MCF 10A (cell line): ENCODE results near the gene MST1. TPM values are rescaled to one million over a fixed set of nuclear protein-coding genes. Genes with fewer than 3 reads are reported as not detected.

ENCODE experiments used
- BruUV-seq: library from RNA; stranded (reverse); fragments of 400-500 nt; replicated peaks from 2 replicates; lab custom pipeline; 2021; lab: Mats Ljungman, UMichigan
- CTCF ChIA-PET: fragments of 300-600 bp; sonication (Branson Sonifier 250); formaldehyde crosslinking; extraction: SDS; loops from one replicate; lab custom pipeline; 2021; ENCODE audit warnings: antibody characterized with exemption, inconsistent platforms; lab: Yijun Ruan, JAX
- POLR2A ChIA-PET: fragments of 300-600, 350-650 bp; sonication (Branson Sonifier 250); formaldehyde crosslinking; extraction: SDS; loops from one replicate; lab custom pipeline; 2020; ENCODE audit warnings: antibody characterized with exemption, inconsistent platforms; lab: Yijun Ruan, JAX
- DNase-seq: peaks from one replicate; pipeline ENCODE4 v3.0.0-alpha.2; 2018; ENCODE audit not compliant: unreplicated experiment
- H3K27ac Mint-ChIP-seq: one replicate; pipeline ENCODE4 v1.8.0; 2022; ENCODE audit warnings: mild to moderate bottlenecking, low read depth, mixed read lengths; ENCODE audit not compliant: unreplicated experiment
- H3K27me3 Mint-ChIP-seq: one replicate; pipeline ENCODE4 v1.8.0; 2022; ENCODE audit warnings: mixed read lengths; ENCODE audit not compliant: insufficient read depth, unreplicated experiment
- H3K36me3 Mint-ChIP-seq: one replicate; pipeline ENCODE4 v1.8.0; 2022; ENCODE audit warnings: mild to moderate bottlenecking, moderate library complexity, mixed read lengths; ENCODE audit not compliant: insufficient read depth, unreplicated experiment
- H3K4me1 Mint-ChIP-seq: one replicate; pipeline ENCODE4 v1.8.0; 2022; ENCODE audit warnings: mixed read lengths; ENCODE audit not compliant: insufficient read depth, unreplicated experiment
- H3K4me3 Mint-ChIP-seq: one replicate; pipeline ENCODE4 v1.8.0; 2022; ENCODE audit warnings: mild to moderate bottlenecking, moderate library complexity, mixed read lengths; ENCODE audit not compliant: unreplicated experiment
- H3K9me3 Mint-ChIP-seq: one replicate; pipeline ENCODE4 v1.8.0; 2022; ENCODE audit warnings: mixed read lengths; ENCODE audit not compliant: unreplicated experiment
- CTCF ChIP-seq: fragments of 200-600 bp; IDR thresholded peaks from one replicate; pipeline ENCODE4 v1.8.0; 2022; ENCODE audit warnings: antibody characterized with exemption, mild to moderate bottlenecking; ENCODE audit not compliant: unreplicated experiment
- intact Hi-C: fragments of 100-400 bp; cut with micrococcal nuclease; formaldehyde crosslinking; loops from 2 replicates; pipeline ENCODE4 v1.14.1; 2022
- total RNA-seq: library from RNA; stranded (reverse); gene quantifications from 2 replicates; pipeline ENCODE4 v1.2.3, GENCODE V29; 2022

The MST1 gene
- total RNA-seq, 1 experiment from 2014 or later: 18.2 TPM

GRCh38 chr3:49646236-49646635, 43.0 kb downstream of the MST1 start:
- H3K4me1 Mint-ChIP-seq: no peaks in the 10 kb centered on the region
- DNase-seq: no peak
- ChIA-PET CTCF (no interaction called here), POLR2A (interaction anchor here (0.6 kb wide), 1 partner anchor 85 kb away, joined by 3 read pairs; no protein-coding TSS in a partner anchor)
- no TSS peak for BruUV-seq
- no peak overlapping the region for H3K27ac Mint-ChIP-seq
- H3K36me3 Mint-ChIP-seq: no peaks in the 10 kb centered on the region
- intact Hi-C loops: no loop called here
- H3K27me3 Mint-ChIP-seq: no peaks in the 10 kb centered on the region
- no peaks in the 10 kb centered on the region for H3K9me3 Mint-ChIP-seq
- H3K4me3 Mint-ChIP-seq: no peak overlapping the region
- no peak for TF ChIP-seq CTCF

GRCh38 chr3:49644684-49645083, 44.6 kb downstream of the MST1 start:
- ChIA-PET POLR2A (interaction anchor here (0.6 kb wide), 1 partner anchor 16 kb away, joined by 3 read pairs; no protein-coding TSS in a partner anchor), CTCF (interaction anchor here (0.7 kb wide), 1 partner anchor 27 kb away, joined by 3 read pairs; no protein-coding TSS in a partner anchor)
- no peak overlapping the region for H3K27ac Mint-ChIP-seq
- TF ChIP-seq CTCF: no peak
- BruUV-seq: no TSS peak
- H3K36me3 Mint-ChIP-seq: no peaks in the 10 kb centered on the region
- no peaks in the 10 kb centered on the region for H3K4me1 Mint-ChIP-seq
- intact Hi-C loops: no loop called here
- H3K27me3 Mint-ChIP-seq: no peaks in the 10 kb centered on the region
- no peak for DNase-seq
- no peak overlapping the region for H3K4me3 Mint-ChIP-seq
- no peaks in the 10 kb centered on the region for H3K9me3 Mint-ChIP-seq

GRCh38 chr3:49642708-49643145, 46.5 kb downstream of the MST1 start:
- no TSS peak for BruUV-seq
- Mint-ChIP-seq H3K9me3 (no peaks in the 10 kb centered on the region), H3K4me3 (no peak overlapping the region), H3K36me3 (no peaks in the 10 kb centered on the region), H3K4me1 (peaks cover 9% of the 10 kb centered on the region), H3K27me3 (no peaks in the 10 kb centered on the region), H3K27ac (no peak overlapping the region)
- no peak for TF ChIP-seq CTCF
- DNase-seq: no peak
- ChIA-PET POLR2A (interaction anchor here (0.8 to 1.0 kb wide), 2 partner anchors 15 to 27 kb away, joined by 3 read pairs; no protein-coding TSS in a partner anchor), CTCF (interaction anchor here (0.6 to 1.5 kb wide), 3 partner anchors 29 to 158 kb away, joined by 3 read pairs; no protein-coding TSS in a partner anchor)
- intact Hi-C loops: no loop called here

GRCh38 chr3:49641921-49642707, 47.2 kb downstream of the MST1 start:
- CTCF ChIA-PET: interaction anchor here (0.7 to 1.5 kb wide), 2 partner anchors 30 to 102 kb away, joined by 3 read pairs; no protein-coding TSS in a partner anchor
- Mint-ChIP-seq H3K9me3 (no peaks in the 10 kb centered on the region), H3K27ac (no peak overlapping the region), H3K4me3 (no peak overlapping the region), H3K27me3 (no peaks in the 10 kb centered on the region), H3K4me1 (peaks cover 11% of the 10 kb centered on the region), H3K36me3 (no peaks in the 10 kb centered on the region)
- no peak for DNase-seq
- no peak for TF ChIP-seq CTCF
- POLR2A ChIA-PET: interaction anchor here (1.0 kb wide), 1 partner anchor 16 kb away, joined by 3 read pairs; no protein-coding TSS in a partner anchor
- intact Hi-C loops: no loop called here
- no TSS peak for BruUV-seq
